Measurements from ENCODE around the gene CLCN1.
A peak's percentile ranks its signal among the peaks of the same experiment; 100 is the strongest.

CLCN1 gene

GRCh38 chr7:143327903-143328302 is 12.0 kb downstream of the CLCN1 start:
- H3K9ac ChIP-seq (ENCODE audit: low read depth in 1 of 2, low read length in 2 of 2), result no peak overlapping the region
- no peaks in the 10 kb centered on the region for H3K36me3 ChIP-seq (ENCODE audit: control insufficient read depth in 1 of 2, insufficient read depth in 2 of 2, low read length in 2 of 2)
- peaks cover 1 to 18% of the 10 kb centered on the region in 2 donors for H3K4me1 ChIP-seq (ENCODE audit: control insufficient read depth in 1 of 2, insufficient read depth in 2 of 2, low read length in 2 of 2)
- no peaks in the 10 kb centered on the region for H3K27me3 ChIP-seq (ENCODE audit: control insufficient read depth in 1 of 2, insufficient read depth in 2 of 2, low read length in 2 of 2)
- H3K4me3 ChIP-seq (ENCODE audit: low read depth in 1 of 2, low read length in 2 of 2), result no peak overlapping the region
- no peak overlapping the region for H3K27ac ChIP-seq (ENCODE audit: low read depth, low read length)
- no peaks in the 10 kb centered on the region for H3K9me3 ChIP-seq (ENCODE audit: control insufficient read depth in 1 of 2, low read length in 2 of 2)

- Histone ChIP-seq H3K9ac (ENCODE audit: low read depth in 1 of 2, low read length in 2 of 2) (no peak overlapping the region), H3K4me3 (ENCODE audit: low read depth in 1 of 2, low read length in 2 of 2) (no peak overlapping the region), H3K4me1 (ENCODE audit: control insufficient read depth in 1 of 2, insufficient read depth in 2 of 2, low read length in 2 of 2) (peaks cover 0 to 13% of the 10 kb centered on the region in 2 donors), H3K9me3 (ENCODE audit: control insufficient read depth in 1 of 2, low read length in 2 of 2) (no peaks in the 10 kb centered on the region), H3K36me3 (ENCODE audit: control insufficient read depth in 1 of 2, insufficient read depth in 2 of 2, low read length in 2 of 2) (no peaks in the 10 kb centered on the region), H3K27ac (ENCODE audit: low read depth, low read length) (no peak overlapping the region), H3K27me3 (ENCODE audit: control insufficient read depth in 1 of 2, insufficient read depth in 2 of 2, low read length in 2 of 2) (no peaks in the 10 kb centered on the region)
These were observed 13.7 kb downstream of the CLCN1 start for GRCh38 chr7:143329471-143330170.

- Histone ChIP-seq H3K4me3 (ENCODE audit: low read depth in 1 of 2, low read length in 2 of 2) (no peak overlapping the region), H3K4me1 (ENCODE audit: control insufficient read depth in 1 of 2, insufficient read depth in 2 of 2, low read length in 2 of 2) (peaks cover 0 to 13% of the 10 kb centered on the region in 2 donors), H3K9me3 (ENCODE audit: control insufficient read depth in 1 of 2, low read length in 2 of 2) (no peaks in the 10 kb centered on the region), H3K27ac (ENCODE audit: low read depth, low read length) (no peak overlapping the region), H3K36me3 (ENCODE audit: control insufficient read depth in 1 of 2, insufficient read depth in 2 of 2, low read length in 2 of 2) (no peaks in the 10 kb centered on the region), H3K27me3 (ENCODE audit: control insufficient read depth in 1 of 2, insufficient read depth in 2 of 2, low read length in 2 of 2) (no peaks in the 10 kb centered on the region), H3K9ac (ENCODE audit: low read depth in 1 of 2, low read length in 2 of 2) (no peak overlapping the region)
These were observed 15.4 kb downstream of the CLCN1 start for GRCh38 chr7:143331179-143331801.

GRCh38 chr7:143334244-143334643 is 18.3 kb downstream of the CLCN1 start:
- H3K27ac ChIP-seq (ENCODE audit: low read depth, low read length), result no peak overlapping the region
- no peak overlapping the region for H3K4me3 ChIP-seq (ENCODE audit: low read depth in 1 of 2, low read length in 2 of 2)
- no peaks in the 10 kb centered on the region for H3K27me3 ChIP-seq (ENCODE audit: control insufficient read depth in 1 of 2, insufficient read depth in 2 of 2, low read length in 2 of 2)
- no peaks in the 10 kb centered on the region for H3K36me3 ChIP-seq (ENCODE audit: control insufficient read depth in 1 of 2, insufficient read depth in 2 of 2, low read length in 2 of 2)
- no peaks in the 10 kb centered on the region for H3K9me3 ChIP-seq (ENCODE audit: control insufficient read depth in 1 of 2, low read length in 2 of 2)
- H3K9ac ChIP-seq (ENCODE audit: low read depth in 1 of 2, low read length in 2 of 2), result no peak overlapping the region
- peaks cover 0 to 13% of the 10 kb centered on the region in 2 donors for H3K4me1 ChIP-seq (ENCODE audit: control insufficient read depth in 1 of 2, insufficient read depth in 2 of 2, low read length in 2 of 2)

GRCh38 chr7:143337216-143337615 is 21.3 kb downstream of the CLCN1 start:
- no peaks in the 10 kb centered on the region for H3K27me3 ChIP-seq (ENCODE audit: control insufficient read depth in 1 of 2, insufficient read depth in 2 of 2, low read length in 2 of 2)
- H3K9ac ChIP-seq (ENCODE audit: low read depth in 1 of 2, low read length in 2 of 2), result no peak overlapping the region
- no peaks in the 10 kb centered on the region for H3K36me3 ChIP-seq (ENCODE audit: control insufficient read depth in 1 of 2, insufficient read depth in 2 of 2, low read length in 2 of 2)

GRCh38 chr7:143341842-143342241 is 25.9 kb downstream of the CLCN1 start:
- Histone ChIP-seq H3K4me1 (ENCODE audit: control insufficient read depth in 1 of 2, insufficient read depth in 2 of 2, low read length in 2 of 2) (no peaks in the 10 kb centered on the region), H3K36me3 (ENCODE audit: control insufficient read depth in 1 of 2, insufficient read depth in 2 of 2, low read length in 2 of 2) (no peaks in the 10 kb centered on the region), H3K9me3 (ENCODE audit: control insufficient read depth in 1 of 2, low read length in 2 of 2) (no peaks in the 10 kb centered on the region), H3K9ac (ENCODE audit: low read depth in 1 of 2, low read length in 2 of 2) (no peak overlapping the region), H3K27ac (ENCODE audit: low read depth, low read length) (no peak overlapping the region), H3K4me3 (ENCODE audit: low read depth in 1 of 2, low read length in 2 of 2) (no peak overlapping the region), H3K27me3 (ENCODE audit: control insufficient read depth in 1 of 2, insufficient read depth in 2 of 2, low read length in 2 of 2) (no peaks in the 10 kb centered on the region)

More at GRCh38 chr7:143337216-143337615, 21.3 kb downstream of the CLCN1 start:
- Histone ChIP-seq H3K9me3 (ENCODE audit: control insufficient read depth in 1 of 2, low read length in 2 of 2) (no peaks in the 10 kb centered on the region), H3K27ac (ENCODE audit: low read depth, low read length) (no peak overlapping the region), H3K4me1 (ENCODE audit: control insufficient read depth in 1 of 2, insufficient read depth in 2 of 2, low read length in 2 of 2) (peaks cover 0 to 5% of the 10 kb centered on the region in 2 donors), H3K4me3 (ENCODE audit: low read depth in 1 of 2, low read length in 2 of 2) (no peak overlapping the region)

GRCh38 chr7:143343596-143343995 is 27.7 kb downstream of the CLCN1 start:
- Histone ChIP-seq H3K27me3 (ENCODE audit: control insufficient read depth in 1 of 2, insufficient read depth in 2 of 2, low read length in 2 of 2) (no peaks in the 10 kb centered on the region), H3K36me3 (ENCODE audit: control insufficient read depth in 1 of 2, insufficient read depth in 2 of 2, low read length in 2 of 2) (no peaks in the 10 kb centered on the region), H3K9ac (ENCODE audit: low read depth in 1 of 2, low read length in 2 of 2) (no peak overlapping the region), H3K27ac (ENCODE audit: low read depth, low read length) (no peak overlapping the region), H3K4me3 (ENCODE audit: low read depth in 1 of 2, low read length in 2 of 2) (no peak overlapping the region), H3K4me1 (ENCODE audit: control insufficient read depth in 1 of 2, insufficient read depth in 2 of 2, low read length in 2 of 2) (no peaks in the 10 kb centered on the region), H3K9me3 (ENCODE audit: control insufficient read depth in 1 of 2, low read length in 2 of 2) (no peaks in the 10 kb centered on the region)

- peak overlapping the region; percentile 18 to 50 for H3K4me3 ChIP-seq (ENCODE audit: low read depth in 1 of 2, low read length in 2 of 2)
- no peak overlapping the region for H3K27ac ChIP-seq (ENCODE audit: low read depth, low read length)
- no peaks in the 10 kb centered on the region for H3K9me3 ChIP-seq (ENCODE audit: control insufficient read depth in 1 of 2, low read length in 2 of 2)
- no peaks in the 10 kb centered on the region for H3K27me3 ChIP-seq (ENCODE audit: control insufficient read depth in 1 of 2, insufficient read depth in 2 of 2, low read length in 2 of 2)
- H3K36me3 ChIP-seq (ENCODE audit: control insufficient read depth in 1 of 2, insufficient read depth in 2 of 2, low read length in 2 of 2), result no peaks in the 10 kb centered on the region
- no peaks in the 10 kb centered on the region for H3K4me1 ChIP-seq (ENCODE audit: control insufficient read depth in 1 of 2, insufficient read depth in 2 of 2, low read length in 2 of 2)
- H3K9ac ChIP-seq (ENCODE audit: low read depth in 1 of 2, low read length in 2 of 2), result peak overlapping the region; percentile 32 to 40
These were observed 29.6 kb downstream of the CLCN1 start for GRCh38 chr7:143345428-143345900.

GRCh38 chr7:143346018-143346417 is 30.1 kb downstream of the CLCN1 start:
- Histone ChIP-seq H3K36me3 (ENCODE audit: control insufficient read depth in 1 of 2, insufficient read depth in 2 of 2, low read length in 2 of 2) (no peaks in the 10 kb centered on the region), H3K9me3 (ENCODE audit: control insufficient read depth in 1 of 2, low read length in 2 of 2) (no peaks in the 10 kb centered on the region), H3K4me1 (ENCODE audit: control insufficient read depth in 1 of 2, insufficient read depth in 2 of 2, low read length in 2 of 2) (no peaks in the 10 kb centered on the region), H3K27ac (ENCODE audit: low read depth, low read length) (no peak overlapping the region), H3K9ac (ENCODE audit: low read depth in 1 of 2, low read length in 2 of 2) (peak overlapping the region in 1 of 2 donors; percentile 32), H3K27me3 (ENCODE audit: control insufficient read depth in 1 of 2, insufficient read depth in 2 of 2, low read length in 2 of 2) (no peaks in the 10 kb centered on the region), H3K4me3 (ENCODE audit: low read depth in 1 of 2, low read length in 2 of 2) (peak overlapping the region; percentile 18 to 50)

- Histone ChIP-seq H3K27me3 (ENCODE audit: control insufficient read depth in 1 of 2, insufficient read depth in 2 of 2, low read length in 2 of 2) (no peaks in the 10 kb centered on the region), H3K4me1 (ENCODE audit: control insufficient read depth in 1 of 2, insufficient read depth in 2 of 2, low read length in 2 of 2) (no peaks in the 10 kb centered on the region), H3K9me3 (ENCODE audit: control insufficient read depth in 1 of 2, low read length in 2 of 2) (no peaks in the 10 kb centered on the region), H3K36me3 (ENCODE audit: control insufficient read depth in 1 of 2, insufficient read depth in 2 of 2, low read length in 2 of 2) (no peaks in the 10 kb centered on the region), H3K4me3 (ENCODE audit: low read depth in 1 of 2, low read length in 2 of 2) (no peak overlapping the region), H3K9ac (ENCODE audit: low read depth in 1 of 2, low read length in 2 of 2) (no peak overlapping the region), H3K27ac (ENCODE audit: low read depth, low read length) (no peak overlapping the region)
These were observed 32.0 kb downstream of the CLCN1 start for GRCh38 chr7:143347950-143348349.

All from duodenal mucosa (tissue), 2 donors.